Stimulated activated memory B cell treated with anti-CD40 and anti-IgM and Interleukin-4, amounts not matched to agents 10 μg/mL and 1 μg/mL and 100 μg/mL, for 72 hours (primary cell): ENCODE results near the gene CCL14.
A peak's percentile ranks its signal among the peaks of the same experiment; 100 is the strongest.
"Not testable (repeated sequence)": the region's sequence is repeated elsewhere in the genome, so short reads cannot be mapped to it uniquely, and the experiment has no call there.

Experiments
- ATAC-seq: fragments of 150-1000 bp; cut with Tn5 transposase; 2 replicates; pipeline ENCODE4 v1.10.0; 2021
- H3K27ac Mint-ChIP-seq: one replicate; pipeline ENCODE4 v1.8.0; 2022; ENCODE audit warnings: mild to moderate bottlenecking, mixed read lengths
- H3K27me3 Mint-ChIP-seq: one replicate; pipeline ENCODE4 v1.8.0; 2022; ENCODE audit warnings: mixed read lengths
- H3K36me3 Mint-ChIP-seq: one replicate; pipeline ENCODE4 v1.8.0; 2022; ENCODE audit warnings: mixed read lengths
- H3K4me1 Mint-ChIP-seq: one replicate; pipeline ENCODE4 v1.8.0; 2022; ENCODE audit warnings: mixed read lengths
- H3K4me3 Mint-ChIP-seq: one replicate; pipeline ENCODE4 v1.8.0; 2022; ENCODE audit warnings: mild to moderate bottlenecking, moderate library complexity, mixed read lengths
- H3K9me3 Mint-ChIP-seq: one replicate; pipeline ENCODE4 v1.8.0; 2022; ENCODE audit warnings: mixed read lengths

Gene CCL14

GRCh38 chr17:35986643-35987042 lies at the start of gene CCL14:
CCL14 (minus strand) TSS chr17:35986729; CDS start chr17:35986649, 80 bp downstream.
- no peak for ATAC-seq
- H3K27me3 Mint-ChIP-seq = peaks cover 16% of the 10 kb centered on the region
- no peak within 1 kb of the TSS for H3K27ac Mint-ChIP-seq
- H3K4me3 Mint-ChIP-seq = no peak within 1 kb of the TSS
- peaks cover 5% of the 10 kb centered on the region for H3K36me3 Mint-ChIP-seq
- H3K9me3 Mint-ChIP-seq = peaks cover 6% of the 10 kb centered on the region
- no peaks in the 10 kb centered on the region for H3K4me1 Mint-ChIP-seq

GRCh38 chr17:36036235-36036634 lies 49.7 kb upstream of the CCL14 start:
- peaks cover 8% of the 10 kb centered on the region for H3K27me3 Mint-ChIP-seq
- H3K27ac Mint-ChIP-seq = no peak overlapping the region

DNA sequence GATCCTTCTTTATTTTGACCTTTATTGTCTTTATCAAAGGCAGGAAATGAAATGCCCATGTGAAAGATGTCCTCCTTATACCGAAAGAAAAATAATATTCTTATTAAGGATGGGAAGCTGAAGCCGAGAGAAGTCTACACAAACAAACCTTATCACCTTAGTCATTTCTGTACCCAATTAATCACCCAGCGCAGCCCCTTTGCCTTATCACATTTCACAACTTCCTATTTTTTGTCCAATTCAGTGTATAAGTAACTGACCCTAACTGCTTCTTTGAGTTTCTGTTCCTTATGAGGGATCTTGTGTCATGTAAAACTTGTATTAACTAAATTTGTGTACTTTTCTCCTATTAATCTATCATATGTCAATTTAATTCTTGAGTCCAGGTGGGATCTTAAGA lies 47.6 kb upstream of the CCL14 start:
- H3K27me3 Mint-ChIP-seq = peaks cover 28% of the 10 kb centered on the region
- no peak overlapping the region for H3K27ac Mint-ChIP-seq

More at GRCh38 chr17:36036235-36036634, 49.7 kb upstream of the CCL14 start:
- no peaks in the 10 kb centered on the region for H3K9me3 Mint-ChIP-seq
- H3K4me3 Mint-ChIP-seq = no peak overlapping the region
- ATAC-seq = no peak
- peaks cover 16% of the 10 kb centered on the region for H3K4me1 Mint-ChIP-seq
- no peaks in the 10 kb centered on the region for H3K36me3 Mint-ChIP-seq

DNA sequence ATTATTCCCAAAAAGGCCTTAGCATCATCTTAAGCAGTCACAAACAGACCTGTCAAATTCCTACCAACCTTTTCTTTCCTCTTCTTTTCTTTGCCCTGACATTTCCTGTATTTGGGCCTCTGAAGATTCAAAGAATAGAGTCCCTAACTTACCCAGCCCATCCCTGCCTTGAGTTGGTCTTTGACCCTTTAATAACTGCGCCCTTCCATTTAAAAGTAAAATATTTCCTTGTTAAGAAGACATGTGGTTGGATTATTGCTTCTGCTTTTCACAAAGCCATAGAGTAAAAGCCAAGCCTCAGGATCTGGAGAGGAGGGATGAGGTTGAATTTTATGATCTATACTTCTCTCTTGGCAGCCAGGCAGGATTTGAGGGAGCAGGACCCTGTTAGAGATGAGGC lies 44.4 kb upstream of the CCL14 start:
- ATAC-seq = no peak
- Mint-ChIP-seq H3K27ac (no peak overlapping the region), H3K4me1 (peaks cover 16% of the 10 kb centered on the region), H3K4me3 (no peak overlapping the region), H3K9me3 (no peaks in the 10 kb centered on the region), H3K36me3 (no peaks in the 10 kb centered on the region), H3K27me3 (peaks cover 34% of the 10 kb centered on the region)

More for the DNA sequence above, 47.6 kb upstream of the CCL14 start:
- Mint-ChIP-seq H3K4me1 (peaks cover 16% of the 10 kb centered on the region), H3K36me3 (no peaks in the 10 kb centered on the region), H3K9me3 (no peaks in the 10 kb centered on the region), H3K4me3 (no peak overlapping the region)
- peak; percentile 88 for ATAC-seq

DNA sequence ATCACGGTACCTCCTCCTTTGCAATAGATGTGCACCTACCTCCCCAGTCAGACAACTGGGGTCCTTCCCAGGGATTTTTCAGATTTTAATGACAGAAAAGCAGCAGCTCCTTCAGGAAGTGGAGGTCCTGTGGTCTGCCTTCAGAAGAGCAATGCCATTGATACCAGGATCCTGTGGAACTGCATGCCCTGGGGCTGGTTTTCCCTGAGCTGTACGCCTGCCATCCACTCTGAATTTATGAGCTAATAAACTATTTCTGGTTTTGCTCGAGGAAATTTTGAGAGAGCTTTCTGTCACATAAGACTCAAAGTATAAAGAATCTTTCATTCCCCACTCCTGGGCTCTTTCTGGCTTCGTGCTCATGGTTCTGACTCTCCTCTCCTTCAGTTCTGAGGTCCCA lies 41.2 kb upstream of the CCL14 start:
- no peaks in the 10 kb centered on the region for H3K9me3 Mint-ChIP-seq
- ATAC-seq = no peak
- H3K4me3 Mint-ChIP-seq = no peak overlapping the region
- H3K27ac Mint-ChIP-seq = no peak overlapping the region
- H3K4me1 Mint-ChIP-seq = no peaks in the 10 kb centered on the region
- peaks cover 28% of the 10 kb centered on the region for H3K27me3 Mint-ChIP-seq
- H3K36me3 Mint-ChIP-seq = no peaks in the 10 kb centered on the region

- H3K27ac Mint-ChIP-seq = no peak overlapping the region
Measured at GRCh38 chr17:36024106-36024869, 37.8 kb upstream of the CCL14 start.

GRCh38 chr17:36019423-36019822 lies 32.9 kb upstream of the CCL14 start:
- H3K4me1 Mint-ChIP-seq = peaks cover 17% of the 10 kb centered on the region
- no peak for ATAC-seq
- no peak overlapping the region for H3K27ac Mint-ChIP-seq
- H3K27me3 Mint-ChIP-seq = peaks cover 20% of the 10 kb centered on the region
- no peaks in the 10 kb centered on the region for H3K36me3 Mint-ChIP-seq
- peaks cover 2% of the 10 kb centered on the region for H3K9me3 Mint-ChIP-seq
- no peak overlapping the region for H3K4me3 Mint-ChIP-seq

More at GRCh38 chr17:36024106-36024869, 37.8 kb upstream of the CCL14 start:
- Mint-ChIP-seq H3K4me3 (no peak overlapping the region), H3K4me1 (no peaks in the 10 kb centered on the region), H3K27me3 (peaks cover 28% of the 10 kb centered on the region), H3K36me3 (no peaks in the 10 kb centered on the region), H3K9me3 (no peaks in the 10 kb centered on the region)
- ATAC-seq = no peak

GRCh38 chr17:36017799-36018198 lies 31.3 kb upstream of the CCL14 start, which contains the start of gene CCL23:
CCL23 (minus strand) TSS chr17:36017972; CDS start chr17:36017897, 75 bp downstream.
- Mint-ChIP-seq H3K27me3 (peaks cover 29% of the 10 kb centered on the region), H3K4me3 (no peak within 1 kb of the TSS), H3K4me1 (peaks cover 17% of the 10 kb centered on the region), H3K27ac (no peak within 1 kb of the TSS), H3K36me3 (no peaks in the 10 kb centered on the region), H3K9me3 (peaks cover 6% of the 10 kb centered on the region)
- no peak for ATAC-seq

GRCh38 chr17:36016555-36016954 lies 30.0 kb upstream of the CCL14 start:
- H3K36me3 Mint-ChIP-seq = no peaks in the 10 kb centered on the region
- peaks cover 17% of the 10 kb centered on the region for H3K4me1 Mint-ChIP-seq
- H3K4me3 Mint-ChIP-seq = no peak overlapping the region
- peaks cover 21% of the 10 kb centered on the region for H3K27me3 Mint-ChIP-seq
- ATAC-seq = no peak
- peaks cover 10% of the 10 kb centered on the region for H3K9me3 Mint-ChIP-seq
- H3K27ac Mint-ChIP-seq = no peak overlapping the region

- Mint-ChIP-seq H3K9me3 (peaks cover 10% of the 10 kb centered on the region), H3K27me3 (peaks cover 21% of the 10 kb centered on the region), H3K4me1 (peaks cover 17% of the 10 kb centered on the region)
- not testable (repeated sequence) for H3K27ac Mint-ChIP-seq, H3K36me3 Mint-ChIP-seq, H3K4me3 Mint-ChIP-seq, ATAC-seq
Measured at GRCh38 chr17:36015895-36016294, 29.4 kb upstream of the CCL14 start.

DNA sequence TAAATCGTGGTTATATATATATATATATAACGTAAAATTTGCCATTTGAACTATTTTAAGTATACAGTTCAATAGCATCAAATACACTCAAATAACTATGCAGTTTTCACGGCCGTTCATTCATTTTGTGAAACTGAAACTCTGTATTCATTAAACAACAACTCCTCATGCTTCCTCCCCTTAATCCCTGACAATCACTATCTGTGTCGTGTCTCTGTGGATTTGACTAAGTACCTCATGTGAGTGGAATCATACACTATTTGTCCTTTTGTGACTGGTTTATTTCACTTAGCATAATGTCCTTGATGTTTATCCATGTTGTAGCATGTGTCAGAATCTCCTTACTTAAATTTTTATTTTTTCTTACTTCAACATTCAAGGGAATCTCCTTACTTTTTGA lies 28.4 kb upstream of the CCL14 start:
- Mint-ChIP-seq H3K9me3 (peaks cover 15% of the 10 kb centered on the region), H3K36me3 (peaks cover 6% of the 10 kb centered on the region), H3K4me3 (no peak overlapping the region), H3K4me1 (peaks cover 17% of the 10 kb centered on the region), H3K27me3 (peaks cover 22% of the 10 kb centered on the region), H3K27ac (no peak overlapping the region)
- ATAC-seq = no peak

DNA sequence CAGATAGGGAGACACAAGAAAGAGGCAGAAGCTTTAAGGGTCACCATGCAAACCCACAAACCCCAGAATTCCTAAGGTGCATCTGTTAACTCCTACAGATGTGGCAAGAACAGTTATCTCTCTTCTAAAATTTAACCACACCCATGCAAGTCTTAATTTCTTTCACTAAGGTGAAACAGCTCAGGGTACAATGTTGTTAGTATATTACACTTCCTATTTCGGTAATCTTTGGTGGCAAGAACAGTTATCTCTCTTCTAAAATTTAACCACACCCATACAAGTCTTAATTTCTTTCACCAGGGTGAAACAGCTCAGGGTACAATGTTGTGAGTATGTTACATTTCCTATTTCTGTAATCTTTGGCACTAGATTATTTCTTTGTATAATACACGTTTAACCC lies 24.7 kb upstream of the CCL14 start:
- H3K27me3 Mint-ChIP-seq = peaks cover 22% of the 10 kb centered on the region
- no peaks in the 10 kb centered on the region for H3K4me1 Mint-ChIP-seq
- no peak overlapping the region for H3K27ac Mint-ChIP-seq
- ATAC-seq = no peak
- peaks cover 23% of the 10 kb centered on the region for H3K9me3 Mint-ChIP-seq
- peaks cover 6% of the 10 kb centered on the region for H3K36me3 Mint-ChIP-seq
- H3K4me3 Mint-ChIP-seq = no peak overlapping the region

DNA sequence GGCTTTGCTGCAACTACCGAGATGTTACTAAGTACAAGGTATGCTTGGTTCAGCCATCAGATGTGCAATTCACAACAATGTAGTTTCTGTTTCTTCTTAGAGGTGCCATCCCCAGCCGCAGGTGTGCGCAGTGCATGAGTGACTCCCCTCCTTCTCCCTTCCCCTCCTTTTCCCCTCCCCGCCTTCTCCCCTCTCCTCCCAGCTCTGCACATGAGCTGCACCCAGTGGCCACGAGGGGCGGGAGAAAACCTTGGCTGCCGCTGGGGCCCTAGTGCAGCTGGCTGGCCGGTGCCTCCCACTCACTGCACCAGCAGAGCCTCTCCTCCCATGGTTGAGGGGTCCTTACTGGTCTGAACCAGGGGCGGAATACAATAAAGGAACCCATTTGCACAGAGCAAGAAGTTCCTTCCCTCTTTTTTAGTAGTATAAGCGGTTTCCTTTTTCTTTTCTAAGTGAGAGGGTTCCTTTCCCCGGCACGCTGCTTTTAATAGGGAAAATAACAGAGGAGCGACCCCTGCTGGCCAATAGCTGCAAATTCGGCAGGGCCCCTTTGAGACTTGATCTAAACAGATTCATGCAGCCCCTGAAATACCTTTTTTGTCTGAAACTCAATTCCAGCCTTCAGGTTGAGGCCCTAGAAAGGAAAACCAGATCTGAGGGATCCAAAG lies 22.6 kb upstream of the CCL14 start:
- Mint-ChIP-seq H3K27me3 (peaks cover 22% of the 10 kb centered on the region), H3K4me3 (no peak overlapping the region), H3K9me3 (peaks cover 22% of the 10 kb centered on the region), H3K27ac (no peak overlapping the region), H3K4me1 (peaks cover 7% of the 10 kb centered on the region), H3K36me3 (peaks cover 6% of the 10 kb centered on the region)
- ATAC-seq = peak; percentile 20

GRCh38 chr17:36004594-36005108 lies 18.1 kb upstream of the CCL14 start:
- no peak for ATAC-seq
- Mint-ChIP-seq H3K27me3 (peaks cover 12% of the 10 kb centered on the region), H3K4me1 (peaks cover 12% of the 10 kb centered on the region), H3K36me3 (no peaks in the 10 kb centered on the region), H3K9me3 (peaks cover 9% of the 10 kb centered on the region), H3K27ac (no peak overlapping the region), H3K4me3 (no peak overlapping the region)

DNA sequence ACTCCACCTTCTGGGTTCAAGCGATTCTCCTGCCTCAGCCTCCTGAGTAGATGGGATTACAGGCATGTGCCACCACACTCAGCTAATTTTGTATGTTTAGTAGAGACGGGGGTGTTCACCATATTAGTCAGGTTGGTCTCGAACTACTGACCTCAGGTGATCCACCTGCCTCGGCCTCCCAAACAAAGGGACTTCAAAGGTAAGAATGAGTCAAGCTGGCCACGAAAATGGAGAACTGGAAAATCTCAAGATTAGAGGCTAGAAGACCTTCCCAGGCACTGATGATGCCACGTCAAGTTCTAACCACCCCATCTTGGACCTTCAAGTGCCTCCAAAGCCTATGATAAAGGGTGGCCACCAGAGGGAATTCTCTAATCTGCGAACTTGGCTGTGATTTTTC lies 16.1 kb upstream of the CCL14 start:
- Mint-ChIP-seq H3K9me3 (no peaks in the 10 kb centered on the region), H3K36me3 (no peaks in the 10 kb centered on the region), H3K4me1 (peaks cover 18% of the 10 kb centered on the region), H3K4me3 (no peak overlapping the region), H3K27me3 (peaks cover 26% of the 10 kb centered on the region), H3K27ac (no peak overlapping the region)
- peak; percentile 65 for ATAC-seq
